Embryonic facial prominence (tissue), 1 donor: ENCODE data around the gene DDX28.
"Not testable (repeated sequence)": the region's sequence is repeated elsewhere in the genome, so short reads cannot be mapped to it uniquely, and the experiment has no call there.

Experiments
- DNase-seq: peaks from one replicate; pipeline ENCODE4 v3.0.0-alpha.2; 2016; ENCODE audit errors: extremely low spot score

The DDX28 gene

DNA sequence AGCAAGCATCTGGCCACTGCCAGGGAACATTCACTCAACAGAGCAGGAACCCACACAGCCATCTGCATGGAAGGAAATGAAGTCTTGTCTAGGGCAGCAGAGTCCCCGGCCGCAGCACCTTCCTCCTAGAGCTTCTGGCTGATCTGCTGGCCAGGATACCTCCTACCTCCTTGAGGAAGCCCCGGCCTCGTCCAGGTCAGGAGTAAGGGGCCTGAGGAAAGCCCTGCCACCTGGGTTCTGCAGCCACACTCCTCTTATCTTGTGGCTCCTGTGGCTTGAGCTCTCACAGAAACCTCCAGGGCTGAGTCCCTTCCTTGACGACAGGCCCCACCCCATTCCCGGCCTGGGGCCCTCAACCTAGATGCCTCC, 29.0 kb downstream of the DDX28 start:
- not testable (repeated sequence) for DNase-seq

- peak; percentile 54 for DNase-seq
These were observed 29.6 kb downstream of the DDX28 start for GRCh38 chr16:67993207-67994039.

DNA sequence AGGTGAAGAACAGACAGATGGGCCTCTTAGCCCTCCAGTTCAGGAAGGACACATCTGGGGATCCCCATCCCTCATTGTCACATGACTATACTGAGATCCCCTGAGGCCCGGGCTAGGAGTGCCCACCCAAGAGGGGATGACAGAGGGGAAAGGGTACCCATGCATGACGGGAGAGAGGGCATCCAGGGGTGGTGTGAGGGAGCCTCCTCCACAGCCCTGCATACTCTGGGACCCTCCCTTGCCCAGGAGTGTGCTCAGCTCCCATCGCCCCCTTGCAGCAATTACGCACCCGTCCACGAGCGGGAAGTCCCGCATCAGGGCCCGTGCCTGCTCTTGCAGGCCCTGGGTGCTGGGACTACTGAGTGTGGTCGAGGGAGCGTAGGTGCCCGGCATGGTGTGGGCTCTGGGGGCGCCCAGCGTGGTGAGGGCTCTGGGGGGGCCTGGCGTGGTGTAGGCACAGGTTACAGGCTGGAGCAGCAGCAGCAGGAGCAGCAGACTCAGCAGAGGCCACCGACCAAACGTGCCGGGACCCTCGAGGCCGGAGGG, 30.3 kb downstream of the DDX28 start:
- no peak for DNase-seq

GRCh38 chr16:67990018-67990386, 33.0 kb downstream of the DDX28 start:
- no peak for DNase-seq

GRCh38 chr16:67989322-67990017, 33.6 kb downstream of the DDX28 start:
- no peak for DNase-seq

GRCh38 chr16:67988675-67989074, 34.4 kb downstream of the DDX28 start:
- no peak for DNase-seq

DNA sequence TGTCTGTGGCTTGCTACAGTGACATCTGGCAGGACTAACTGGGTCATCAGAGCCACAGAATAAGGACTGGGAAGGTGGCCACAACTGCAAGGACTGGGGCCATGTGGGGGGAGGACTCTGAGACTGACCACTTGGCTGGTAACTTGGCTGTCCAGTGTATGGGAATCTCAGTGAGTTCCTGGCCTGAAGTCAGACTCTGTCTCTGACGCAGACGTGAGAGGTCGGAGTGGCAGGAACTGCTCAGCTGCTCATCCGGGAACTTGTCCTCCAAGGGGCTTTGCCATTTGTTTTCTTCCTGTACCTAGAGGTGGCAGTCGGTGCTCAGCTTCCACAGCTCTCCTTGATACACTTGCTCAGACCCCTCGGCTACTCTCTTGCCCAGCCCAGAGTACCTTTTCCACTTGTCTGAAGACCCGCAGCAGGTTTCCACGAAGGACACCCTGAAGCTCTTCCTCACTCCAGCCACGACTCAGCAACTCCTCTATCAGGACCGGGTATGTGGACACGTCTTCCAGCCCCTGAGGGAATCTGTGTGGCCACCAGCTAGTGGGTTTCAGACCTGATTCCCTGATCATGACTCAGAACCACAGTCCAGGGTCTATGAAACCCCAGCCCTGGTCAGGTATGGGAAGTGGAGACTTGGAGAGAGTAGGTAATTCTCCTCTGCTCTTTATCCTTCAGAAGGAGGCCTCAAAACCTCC, 35.4 kb downstream of the DDX28 start:
- DNase-seq = no peak

- no peak for DNase-seq
These were observed 36.1 kb downstream of the DDX28 start for GRCh38 chr16:67986949-67987348.

GRCh38 chr16:67982011-67982696, 40.9 kb downstream of the DDX28 start:
- DNase-seq = no peak

GRCh38 chr16:67979955-67980678, 42.9 kb downstream of the DDX28 start, which contains the start of gene DPEP3:
TSS of gene DPEP3 (minus strand) at chr16:67980499. CDS start at chr16:67980380, 119 bp downstream.
- DNase-seq = no peak

DNA sequence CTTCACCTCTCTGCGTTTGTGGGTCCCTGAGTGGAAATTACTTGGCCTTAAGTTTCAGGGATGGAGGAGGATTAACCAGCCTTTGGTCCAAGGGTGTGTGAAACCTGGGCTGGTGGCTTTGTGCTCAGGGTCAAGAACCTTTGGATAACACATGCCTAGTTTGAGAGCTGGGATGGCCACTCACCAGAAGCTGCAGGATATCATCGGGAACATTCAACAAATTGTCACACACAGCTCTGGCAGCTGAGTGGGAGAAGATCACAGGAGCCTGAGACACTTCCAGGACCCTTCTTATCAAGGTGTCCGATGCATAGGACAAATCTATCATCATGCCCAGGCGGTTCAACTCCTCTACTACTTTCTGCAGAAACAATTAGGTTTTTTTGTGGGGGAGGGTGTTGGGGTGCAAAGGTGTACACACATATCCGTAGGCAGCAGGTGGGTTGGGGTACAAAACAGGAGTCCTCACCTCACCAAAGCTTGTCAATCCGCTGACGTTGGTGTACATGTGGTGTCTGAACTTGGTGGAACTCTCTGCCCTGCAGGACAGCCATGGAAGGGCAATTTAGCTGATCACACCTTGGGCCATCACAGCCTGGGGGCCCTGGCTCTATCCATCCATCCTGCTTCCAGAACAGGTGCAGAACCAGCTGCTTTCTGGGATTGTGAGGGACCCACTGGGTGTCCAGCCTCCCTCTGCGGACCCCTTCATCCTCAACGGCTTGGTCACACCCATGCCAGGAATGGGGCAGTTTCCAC, 45.4 kb downstream of the DDX28 start:
- DNase-seq = no peak

DNA sequence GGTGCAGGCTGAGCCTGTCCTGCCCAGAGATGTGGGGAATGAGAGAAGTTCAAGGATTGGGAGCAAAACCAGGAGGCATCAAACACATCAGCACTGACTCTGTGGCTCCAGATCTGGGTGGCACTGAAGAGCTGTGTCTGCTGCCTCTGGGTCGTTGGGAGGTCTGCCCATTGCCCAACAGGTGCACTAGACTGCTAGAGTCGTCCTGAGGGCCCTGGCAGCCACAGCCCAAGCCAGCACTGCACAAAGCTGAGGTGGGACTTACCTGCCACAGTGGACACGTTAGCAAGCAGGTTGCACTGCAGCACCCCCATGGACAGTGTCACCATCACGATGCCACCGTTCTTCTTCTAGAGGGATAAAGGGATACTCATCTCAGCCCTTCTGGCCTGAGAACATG, 46.0 kb downstream of the DDX28 start:
- no peak for DNase-seq

GRCh38 chr16:67976205-67976604, 46.8 kb downstream of the DDX28 start:
- DNase-seq = no peak

GRCh38 chr16:67975321-67976105, 47.5 kb downstream of the DDX28 start:
- no peak for DNase-seq

- not testable (repeated sequence) for DNase-seq
These were observed 50.7 kb downstream of the DDX28 start for GRCh38 chr16:67972285-67972684.

GRCh38 chr16:67971111-67971510, 51.9 kb downstream of the DDX28 start:
- DNase-seq = no peak
